Ramos (cell line): ENCODE data around the gene DTNA.
"Not testable (repeated sequence)": the region's sequence is repeated elsewhere in the genome, so short reads cannot be mapped to it uniquely, and the experiment has no call there.

Experiments
- in situ Hi-C: fragments of 300-500 bp; cut with MboI; formaldehyde crosslinking; loops from one replicate; pipeline ENCODE4 v1.14.3; 2022; ENCODE audit warnings: low sequenced_read_pairs; ENCODE audit not compliant: unreplicated experiment

Gene DTNA

GRCh38 chr18:34921811-34922385 lies 211.8 kb downstream of the DTNA start:
- in situ Hi-C loops, result no loop called here

DNA sequence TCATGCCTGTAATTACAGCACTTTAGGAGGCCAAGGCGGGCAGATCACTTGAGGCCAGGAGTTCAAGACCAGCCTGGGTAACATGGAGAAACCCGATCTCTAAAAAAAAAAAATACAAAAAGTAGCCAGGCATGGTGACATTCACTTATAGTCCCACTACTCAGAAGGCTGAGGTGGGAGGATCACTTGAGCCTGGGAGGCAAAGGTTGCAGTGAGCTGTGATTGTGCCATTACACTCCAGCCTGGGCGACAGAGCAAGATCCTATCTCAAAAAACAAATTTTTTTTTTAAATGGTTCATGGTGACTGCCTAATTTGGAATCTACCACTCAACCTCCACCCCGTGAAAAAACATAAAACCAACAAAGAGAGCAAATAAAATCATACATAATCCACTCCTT lies 212.5 kb downstream of the DTNA start:
- in situ Hi-C loops, result not testable (repeated sequence)

DNA sequence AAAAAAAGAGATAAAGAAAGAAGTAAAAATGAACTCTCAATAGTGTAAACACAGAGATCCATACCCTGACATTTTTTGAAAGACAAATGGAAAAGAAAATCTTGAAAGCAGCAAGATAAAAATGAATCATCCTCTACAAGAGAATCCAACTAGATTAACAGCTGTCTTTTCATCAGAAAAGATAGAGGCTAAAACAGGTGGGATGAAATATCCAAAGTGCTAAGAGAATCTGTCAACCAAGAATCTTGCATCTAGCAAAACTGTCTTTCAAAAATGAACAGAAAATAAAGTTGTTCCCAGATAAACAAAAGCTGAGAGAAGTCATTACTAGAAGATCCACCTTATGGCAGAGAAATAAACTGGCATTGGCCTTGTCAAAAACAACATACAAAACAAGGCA lies 213.8 kb downstream of the DTNA start:
- in situ Hi-C loops, result no loop called here

GRCh38 chr18:34926683-34927082 lies 216.6 kb downstream of the DTNA start:
- in situ Hi-C loops, result no loop called here

GRCh38 chr18:34928088-34928753 lies 218.1 kb downstream of the DTNA start:
- in situ Hi-C loops, result no loop called here

DNA sequence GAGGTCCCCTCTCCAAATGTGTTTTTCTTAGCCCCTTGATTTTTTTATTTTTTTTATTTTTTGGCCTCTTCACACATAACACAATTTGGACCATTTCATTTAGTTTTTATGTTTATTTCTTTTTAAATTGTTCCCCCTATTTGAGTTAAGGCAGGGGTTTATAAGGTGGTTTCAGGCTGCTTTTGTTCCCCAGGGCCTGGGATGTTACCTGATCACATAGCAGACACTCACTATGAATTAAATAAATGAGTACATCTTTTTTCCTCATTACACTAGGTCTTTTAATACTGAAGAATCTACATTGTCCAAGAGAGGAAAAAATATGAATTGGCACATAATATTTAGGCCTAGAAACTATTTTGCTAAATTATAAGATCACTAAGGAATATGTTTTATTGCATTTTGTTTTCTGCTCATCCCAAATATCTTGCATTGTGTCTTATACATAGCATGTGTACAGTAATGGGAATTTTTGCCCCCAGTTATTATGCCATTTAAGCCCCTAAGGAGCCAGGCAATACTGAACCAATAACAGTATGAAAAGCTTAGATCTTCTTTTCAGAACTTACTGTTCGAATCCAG lies 218.7 kb downstream of the DTNA start:
- in situ Hi-C loops, result no loop called here

- in situ Hi-C loops, result no loop called here
Observed at GRCh38 chr18:34929336-34929780, 219.3 kb downstream of the DTNA start.

DNA sequence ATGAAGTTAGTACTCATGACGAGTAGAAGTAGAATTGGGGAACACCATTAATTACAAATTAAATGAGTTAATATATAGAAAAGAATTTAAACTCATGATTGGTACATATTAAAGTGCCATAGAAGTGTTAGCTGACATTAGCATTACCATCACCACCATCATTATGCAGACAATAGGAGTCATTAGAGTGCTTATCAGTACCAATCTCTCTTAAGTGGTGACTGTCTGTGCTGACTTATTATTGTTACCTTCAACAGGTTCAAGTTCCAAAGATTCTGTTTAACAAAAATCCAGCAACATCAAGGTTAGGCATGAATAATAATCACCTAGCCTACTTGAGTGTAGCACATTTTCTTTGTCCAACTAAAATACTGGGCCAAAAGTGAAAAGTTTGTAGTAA lies 222.3 kb downstream of the DTNA start:
- in situ Hi-C loops, result no loop called here

- in situ Hi-C loops, result no loop called here
Observed at GRCh38 chr18:34932792-34933466, 222.8 kb downstream of the DTNA start.

DNA sequence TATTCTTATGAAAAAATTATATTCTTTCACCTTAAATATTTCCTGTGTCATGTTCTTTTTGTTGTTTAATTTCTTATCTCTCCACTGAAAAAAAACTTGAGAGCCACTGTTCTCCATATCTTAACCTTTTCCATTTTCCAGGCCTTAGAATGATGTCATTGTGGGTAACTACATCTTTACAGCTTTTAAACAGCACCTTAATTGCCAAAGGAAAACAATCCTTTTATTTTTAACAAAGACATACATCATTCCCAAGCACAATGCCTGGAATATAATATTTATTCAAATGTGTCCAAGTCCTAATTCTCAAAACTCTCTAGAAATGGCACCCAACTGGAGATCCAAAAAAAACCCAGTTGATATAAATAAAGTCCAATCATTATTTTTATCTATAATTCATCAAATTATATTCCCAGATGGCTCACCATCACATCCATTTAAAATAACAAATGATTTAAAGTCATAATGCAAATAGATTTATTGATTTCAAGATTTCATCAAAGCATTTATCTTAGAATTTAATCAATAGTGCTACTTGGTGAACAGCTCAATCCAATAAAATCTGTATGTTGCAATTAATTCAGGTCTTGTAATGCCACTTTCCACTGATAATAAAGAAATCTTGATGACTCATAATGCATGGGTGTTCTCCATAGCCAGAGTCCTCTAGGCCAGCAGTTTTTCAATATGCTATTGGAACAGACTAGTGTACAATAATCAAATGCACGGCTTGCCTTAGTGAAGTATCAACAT lies 224.0 kb downstream of the DTNA start:
- in situ Hi-C loops, result no loop called here

- in situ Hi-C loops, result no loop called here
Observed at GRCh38 chr18:34936772-34937171, 226.7 kb downstream of the DTNA start.

DNA sequence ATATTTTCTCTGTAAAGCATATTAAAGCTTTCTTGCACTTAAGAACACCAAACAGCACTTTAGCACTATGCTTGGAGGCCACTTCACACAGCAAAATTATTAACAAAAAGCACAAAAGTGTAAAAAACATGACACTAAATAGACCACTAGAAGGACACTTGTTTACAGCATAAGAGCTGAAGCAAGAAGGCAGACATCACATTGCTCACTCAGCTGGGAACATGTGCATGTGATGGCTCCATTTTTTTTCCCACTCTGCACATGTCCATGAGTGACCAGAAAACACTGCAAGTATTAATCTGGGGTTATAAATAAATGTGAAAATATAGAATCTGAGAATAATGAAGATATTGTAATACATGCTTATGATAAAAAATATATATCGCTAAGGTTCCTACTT lies 228.0 kb downstream of the DTNA start:
- in situ Hi-C loops, result no loop called here
